Neutrophil (primary cell): Measurements from ENCODE around the gene SEMG2.

Experiments used
- H3K27ac ChIP-seq: fragments of 200-600 bp; sonication (generic); 2 replicates; pipeline ENCODE4 v1.5.1; 2016; ENCODE audit warnings: mild to moderate bottlenecking, moderate library complexity
- H3K27me3 ChIP-seq: fragments of 200-600 bp; sonication (generic); 2 replicates; pipeline ENCODE4 v1.6.0; 2016; ENCODE audit warnings: mild to moderate bottlenecking
- H3K36me3 ChIP-seq: fragments of 200-600 bp; sonication (generic); 2 replicates; pipeline ENCODE4 v1.5.1; 2017
- H3K4me1 ChIP-seq, 2 experiments: fragments of 200-600 bp in 1 of 2; sonication (generic) in 1 of 2; 1 replicate in 1 of 2; 2 replicates in 1 of 2; pipeline versions ENCODE4 v1.5.1 to v1.6.1; 2013 to 2016; ENCODE audit warnings: low read depth in 1 of 2, low read length in 1 of 2, mild to moderate bottlenecking in 1 of 2, moderate library complexity in 1 of 2; ENCODE audit not compliant: control insufficient read depth in 1 of 2, insufficient read depth in 1 of 2
- H3K4me3 ChIP-seq, 2 experiments: fragments of 200-600 bp in 1 of 2; sonication (generic) in 1 of 2; 1 replicate in 1 of 2; 2 replicates in 1 of 2; pipeline ENCODE4 v1.5.1; 2013 to 2016; ENCODE audit warnings: low read depth in 1 of 2, low read length in 1 of 2, mild to moderate bottlenecking in 1 of 2, moderate library complexity in 1 of 2
- H3K9me3 ChIP-seq: fragments of 200-600 bp; sonication (generic); 2 replicates; pipeline ENCODE4 v1.5.1; 2016
- CTCF ChIP-seq: fragments of 200-600 bp; sonication (generic); IDR thresholded peaks from 2 replicates; pipeline ENCODE4 v1.5.1; 2016; ENCODE audit warnings: antibody characterized with exemption

SEMG2 gene

DNA sequence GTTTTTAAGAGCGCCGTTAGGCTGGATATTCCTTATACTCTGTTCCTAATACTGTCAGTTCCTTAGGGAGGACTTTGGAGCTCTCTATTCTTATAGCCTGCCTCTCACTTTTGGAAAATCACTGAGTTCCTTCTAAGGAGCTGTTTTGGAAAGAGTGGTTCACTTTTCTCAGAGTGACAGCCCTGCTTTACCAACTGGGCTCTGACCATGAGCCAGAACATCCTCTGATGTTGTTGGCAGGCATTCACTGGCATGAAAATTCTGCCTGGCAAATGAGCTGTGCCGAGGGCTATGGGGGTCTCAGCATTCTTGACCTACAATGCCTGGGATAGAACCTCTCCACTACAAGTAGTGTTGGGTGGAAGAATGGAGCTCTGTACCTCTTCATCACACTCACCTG lies 29.2 kb upstream of the SEMG2 start:
- Histone ChIP-seq H3K4me3 (no peak overlapping the region), H3K27me3 (no peaks in the 10 kb centered on the region), H3K9me3 (no peaks in the 10 kb centered on the region), H3K4me1 (peaks cover 27 to 59% of the 10 kb centered on the region in 2 experiments), H3K27ac (peak overlapping the region; percentile 99), H3K36me3 (peaks cover 43% of the 10 kb centered on the region)
- TF ChIP-seq CTCF = no peak

DNA sequence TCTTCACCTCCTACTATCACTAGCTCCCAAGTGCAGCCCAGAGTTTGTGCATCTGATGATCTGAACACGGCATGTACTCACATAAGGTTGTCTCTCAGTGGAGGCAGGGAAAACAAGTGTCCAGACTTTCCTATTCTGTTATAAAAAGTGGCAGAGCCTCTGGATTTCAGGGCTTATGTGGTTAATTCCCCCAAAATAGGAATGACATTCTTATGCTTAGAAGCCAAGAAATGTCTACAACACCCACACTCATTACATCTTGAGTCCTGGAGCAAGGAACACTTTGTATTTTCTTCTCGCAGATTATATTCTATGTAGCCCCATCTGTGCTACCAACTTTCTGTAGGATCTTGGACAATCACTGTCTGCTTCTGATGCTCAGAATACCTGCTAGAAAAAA lies 27.8 kb upstream of the SEMG2 start:
- no peaks in the 10 kb centered on the region for H3K27me3 ChIP-seq
- H3K27ac ChIP-seq = peak overlapping the region; percentile 99
- no peak for TF ChIP-seq CTCF
- no peaks in the 10 kb centered on the region for H3K9me3 ChIP-seq
- H3K4me3 ChIP-seq = no peak overlapping the region
- peaks cover 33% of the 10 kb centered on the region for H3K36me3 ChIP-seq
- H3K4me1 ChIP-seq = peaks cover 13 to 44% of the 10 kb centered on the region in 2 experiments

DNA sequence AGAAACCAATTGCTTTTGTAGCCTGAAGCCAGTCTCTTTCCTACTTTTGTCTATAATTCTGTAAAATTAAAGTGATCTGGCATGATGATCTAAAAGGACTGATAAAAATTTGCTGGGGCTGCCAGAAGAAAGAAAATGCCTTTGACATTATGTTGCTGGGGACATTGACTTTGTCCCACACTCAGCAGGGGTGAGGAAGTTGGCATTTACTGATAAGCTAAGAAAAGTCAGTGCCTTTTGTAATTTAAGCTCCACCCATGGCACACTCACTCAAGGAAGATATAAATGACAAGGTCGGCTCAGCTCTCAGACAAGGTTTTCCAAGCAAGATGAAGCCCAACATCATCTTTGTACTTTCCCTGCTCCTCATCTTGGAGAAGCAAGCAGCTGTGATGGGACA lies 14.4 kb upstream of the SEMG2 start, which contains the start of gene SEMG1:
Gene SEMG1, plus strand, starts transcription at position 309 of the 400 bp plus-strand sequence. Its CDS starts 21 bp downstream, at position 330.
- H3K9me3 ChIP-seq = no peaks in the 10 kb centered on the region
- peaks cover 31% of the 10 kb centered on the region for H3K27me3 ChIP-seq
- no peak within 1 kb of the TSS for H3K27ac ChIP-seq
- H3K4me3 ChIP-seq = no peak within 1 kb of the TSS
- H3K4me1 ChIP-seq = peaks cover 0 to 7% of the 10 kb centered on the region in 2 experiments
- TF ChIP-seq CTCF = no peak
- H3K36me3 ChIP-seq = no peaks in the 10 kb centered on the region

- no peak for TF ChIP-seq CTCF
- Histone ChIP-seq H3K27ac (no peak overlapping the region), H3K4me1 (peaks cover 0 to 7% of the 10 kb centered on the region in 2 experiments), H3K27me3 (peaks cover 32% of the 10 kb centered on the region), H3K9me3 (no peaks in the 10 kb centered on the region), H3K36me3 (no peaks in the 10 kb centered on the region), H3K4me3 (no peak overlapping the region)
Observed at GRCh38 chr20:45209924-45210323, 11.2 kb upstream of the SEMG2 start.

DNA sequence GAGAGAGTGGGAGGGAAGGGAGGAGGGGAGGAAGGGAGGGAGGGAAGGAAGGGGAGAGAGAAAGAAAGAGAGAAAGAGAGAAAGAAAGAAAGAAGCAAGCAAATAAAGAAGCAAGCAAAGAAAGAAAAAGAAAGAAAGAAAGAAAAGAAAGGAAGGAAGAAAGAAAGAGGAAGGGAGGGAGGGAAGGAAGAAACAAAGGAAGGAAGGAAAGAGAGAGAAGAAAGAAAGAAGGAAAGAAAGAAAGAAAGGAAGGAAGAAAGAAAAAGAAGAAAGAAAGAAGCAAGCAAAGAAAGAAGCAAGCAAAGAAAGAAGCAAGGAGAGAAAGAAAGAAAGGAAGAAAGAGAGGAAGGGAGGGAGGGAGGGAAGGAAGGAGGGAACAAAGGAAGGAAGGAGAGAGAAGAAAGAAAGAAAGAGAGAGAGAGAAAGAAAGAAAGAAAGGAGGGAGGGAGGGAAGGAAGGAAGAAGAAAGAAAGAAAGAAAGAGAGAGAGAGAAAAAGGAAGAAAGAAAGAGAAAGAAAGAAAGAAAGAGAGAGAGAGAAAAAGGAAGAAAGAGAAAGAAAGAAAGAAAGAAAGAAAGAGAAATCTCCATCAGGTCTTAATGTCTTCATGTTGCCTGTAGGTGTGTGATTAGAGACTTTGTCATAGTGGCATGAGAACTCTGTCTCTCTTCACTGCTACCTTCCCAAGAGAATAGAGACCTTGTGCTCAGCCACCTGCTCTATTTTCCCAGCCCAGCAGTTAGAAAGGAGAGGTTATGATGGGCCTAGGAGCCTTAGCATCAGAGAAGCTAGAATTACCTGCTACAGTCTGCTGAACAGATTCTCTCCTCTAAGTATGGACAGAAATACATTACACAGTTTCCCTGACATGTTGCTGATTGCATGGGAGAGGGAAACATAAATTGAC lies 9.4 kb upstream of the SEMG2 start:
- no peak overlapping the region for H3K4me3 ChIP-seq
- no peaks in the 10 kb centered on the region for H3K9me3 ChIP-seq
- H3K27me3 ChIP-seq = peaks cover 22% of the 10 kb centered on the region
- H3K36me3 ChIP-seq = no peaks in the 10 kb centered on the region
- peaks cover 0 to 4% of the 10 kb centered on the region in 2 experiments for H3K4me1 ChIP-seq
- no peak for TF ChIP-seq CTCF
- no peak overlapping the region for H3K27ac ChIP-seq
